K562 (cell line): Measurements from ENCODE around the gene UBE3B. TPM values are rescaled to one million over a fixed set of nuclear protein-coding genes. Genes with fewer than 3 reads are reported as not detected.
A peak's percentile ranks its signal among the peaks of the same experiment; 100 is the strongest.

ENCODE experiments used
- ATAC-seq: fragments of 200-7000 bp; cut with Tn5 transposase; 3 replicates; pipeline ENCODE4 v1.9.1; 2020; ENCODE audit warnings: moderate library complexity
- BruUV-seq: library from RNA; stranded (reverse); fragments of 400-500 nt; replicated peaks from 2 replicates; lab custom pipeline; 2021; lab: Mats Ljungman, UMichigan
- CTCF ChIA-PET: fragments of 300-600 bp; formaldehyde crosslinking; extraction: SDS; loops from one replicate; lab custom pipeline; 2021; ENCODE audit warnings: low intra/inter-chr PET ratio; lab: Yijun Ruan, JAX
- POLR2A ChIA-PET: fragments of 300-600, 350-650 bp; sonication (Branson Sonifier 250); formaldehyde crosslinking; extraction: SDS; loops from one replicate; lab custom pipeline; 2021; ENCODE audit warnings: antibody characterized with exemption, inconsistent platforms; lab: Yijun Ruan, JAX
- DNase-seq, 4 experiments: peaks; one replicate each; pipeline versions ENCODE4 v3.0.0 to v3.0.0-alpha.2; 2011 to 2018; ENCODE audit warnings: low spot score in 3 of 4, mixed read lengths in 3 of 4; ENCODE audit errors: extremely low read depth in 1 of 4
- FAIRE-seq: peaks from 2 replicates; lab custom pipeline; 2011; peaks lifted over from hg19 to GRCh38; lab: Jason Lieb, UNC
- H2AFZ ChIP-seq: 2 replicates; pipeline ENCODE4 v1.6.0; 2011; ENCODE audit warnings: low read depth, low read length, control low read depth, inconsistent platforms
- H3K27ac ChIP-seq: fragments of 200-600 bp; 3 replicates; pipeline ENCODE4 v1.8.0; 2011; ENCODE audit warnings: low read depth, mild to moderate bottlenecking, control low read depth, inconsistent platforms, low read length, moderate library complexity, mixed read lengths; ENCODE audit errors: extremely low read depth
- H3K27me3 ChIP-seq, 2 experiments: fragments of 300-600 bp in 1 of 2; 2 replicates in 1 of 2; 3 replicates in 1 of 2; pipeline versions ENCODE4 v1.6.0 to v1.8.0; 2011; ENCODE audit warnings: inconsistent platforms in 2 of 2, low read length in 2 of 2, mild to moderate bottlenecking in 1 of 2, mixed read lengths in 1 of 2, moderate library complexity in 1 of 2; ENCODE audit not compliant: control insufficient read depth in 2 of 2, insufficient read depth in 2 of 2
- H3K36me3 ChIP-seq: fragments of 300-600 bp; 3 replicates; pipeline ENCODE4 v1.8.0; 2011; ENCODE audit warnings: mild to moderate bottlenecking, low read length, inconsistent platforms; ENCODE audit not compliant: control insufficient read depth, insufficient read depth
- H3K4me1 ChIP-seq, 2 experiments: fragments of 200-600 bp in 1 of 2; replicated peaks in 1 of 2; 2 replicates in 1 of 2; 3 replicates in 1 of 2; pipeline versions ENCODE4 v1.5.1 to v1.8.0; 2011; ENCODE audit warnings: inconsistent platforms in 2 of 2, low read length in 2 of 2, mild to moderate bottlenecking in 1 of 2, mixed read lengths in 1 of 2, moderate library complexity in 1 of 2; ENCODE audit not compliant: control insufficient read depth in 2 of 2, insufficient read depth in 2 of 2
- H3K4me2 ChIP-seq: 2 replicates; pipeline ENCODE4 v1.6.1; 2011; ENCODE audit warnings: low read length, control low read depth, inconsistent platforms, mixed read lengths; ENCODE audit not compliant: insufficient read depth
- H3K4me3 ChIP-seq: fragments of 200-600 bp; sonication (generic), shearing (Covaris generic); 2 replicates; pipeline ENCODE4 v1.5.1; 2016; ENCODE audit warnings: control low read depth, inconsistent platforms
- H3K79me2 ChIP-seq: fragments of 200-600 bp; 3 replicates; pipeline ENCODE4 v1.8.0; 2011; ENCODE audit warnings: low read length, inconsistent platforms; ENCODE audit not compliant: control insufficient read depth, insufficient read depth
- H3K9ac ChIP-seq, 2 experiments: 2 replicates each; pipeline versions ENCODE4 v1.6.0 to v1.6.1; 2011; ENCODE audit warnings: low read depth in 2 of 2, low read length in 2 of 2, control low read depth in 1 of 2, inconsistent platforms in 1 of 2, mild to moderate bottlenecking in 1 of 2, mixed read lengths in 1 of 2; ENCODE audit not compliant: insufficient read depth in 1 of 2
- H3K9me1 ChIP-seq: one replicate; pipeline ENCODE4 v1.6.0; 2011; ENCODE audit warnings: inconsistent platforms, mild to moderate bottlenecking, low read length, moderate library complexity; ENCODE audit not compliant: control insufficient read depth, insufficient read depth
- H3K9me3 ChIP-seq: replicated peaks from 2 replicates; pipeline ENCODE4 v1.5.1; 2011; ENCODE audit warnings: low read depth, low read length, inconsistent platforms; ENCODE audit not compliant: control insufficient read depth, insufficient read depth
- H4K20me1 ChIP-seq: replicated peaks from 2 replicates; pipeline ENCODE4 v1.6.1; 2011; ENCODE audit warnings: low read length, inconsistent platforms, mixed read lengths; ENCODE audit not compliant: control insufficient read depth, insufficient read depth
- CC2D1A ChIP-seq: fragments of 450-650 bp; IDR thresholded peaks from 2 replicates; pipeline ENCODE4 v1.6.1; 2017; ENCODE audit warnings: mild to moderate bottlenecking
- CUX1 ChIP-seq: fragments of 200-800 bp; sonication (Bioruptor generic); IDR thresholded peaks from 2 replicates; pipeline ENCODE4 v1.6.1; 2016; ENCODE audit warnings: missing genetic modification characterization, missing compliant biosample characterization
- HDAC1 ChIP-seq, 2 experiments: fragments of 450-650 bp; IDR thresholded peaks; 2 replicates each; pipeline ENCODE4 v1.6.1; 2016 to 2017; ENCODE audit warnings: inconsistent platforms in 1 of 2, mild to moderate bottlenecking in 1 of 2, moderate library complexity in 1 of 2
- HDGF ChIP-seq: fragments of 450-650 bp; IDR thresholded peaks from 2 replicates; pipeline ENCODE4 v1.6.1; 2016
- KHSRP ChIP-seq: fragments of 450-650 bp; IDR thresholded peaks from 2 replicates; pipeline ENCODE4 v1.6.1; 2017
- POLR2AphosphoS2 ChIP-seq: IDR thresholded peaks from 2 replicates; pipeline ENCODE4 v1.6.1; 2012; ENCODE audit warnings: low read length, improper control_type of control experiment
- RNF219 ChIP-seq: fragments of 250-450 bp; sonication (Bioruptor Pico); IDR thresholded peaks from 2 replicates; pipeline ENCODE4 v1.5.0; 2022; ENCODE audit warnings: mild to moderate bottlenecking
- SNAPC5 ChIP-seq: fragments of 250-450 bp; sonication (Bioruptor Pico); IDR thresholded peaks from 2 replicates; pipeline ENCODE4 v1.8.0; 2021; ENCODE audit warnings: moderate library complexity, mild to moderate bottlenecking, inconsistent platforms
- ZKSCAN3 ChIP-seq: fragments of 250-450 bp; sonication (Bioruptor Pico); IDR thresholded peaks from 2 replicates; pipeline ENCODE4 v1.4.0; 2020
- WGBS: fragments of 100-300 bp; shearing (Covaris generic); methylation state at CpG from one replicate; pipeline ENCODE4 v1.1.6; 2016; ENCODE audit warnings: low coverage, mixed read lengths; ENCODE audit not compliant: insufficient coverage; ENCODE audit errors: missing lambda C conversion rate; 5-methylcytosine and 5-hydroxymethylcytosine counted together
- in situ Hi-C: fragments of 300-500 bp; cut with MboI; formaldehyde crosslinking; loops from 4 replicates; pipeline ENCODE4 v1.15.0; 2018; ENCODE audit warnings: inconsistent platforms, mixed read lengths
- intact Hi-C: fragments of 100-400 bp; cut with micrococcal nuclease; formaldehyde crosslinking; loops from 2 replicates; pipeline ENCODE4 v1.14.2; 2022
- polyA plus RNA-seq, 8 experiments: library from polyadenylated mRNA; depleted of rRNA in 4 of 8; stranded (reverse) in 5 of 8; unstranded in 3 of 8; fragments of >200 nt; fragmentation: Nextera tagmentation in 2 of 8; fragmentation: Illumina TruSeq in 1 of 8; extraction: Ambion mirVana in 2 of 8; extraction: Trizol in 1 of 8; gene quantifications; 2 replicates each; pipeline versions ENCODE4 v1.2.1 to v1.2.3, GENCODE V29; 2011 to 2014; ENCODE audit warnings: inconsistent platforms in 1 of 8, missing spikeins in 1 of 8
- total RNA-seq, 7 experiments: library from RNA; depleted of rRNA in 6 of 7; stranded (reverse); fragments of >200 nt in 6 of 7; fragmentation: Illumina TruSeq in 2 of 7; extraction: Trizol in 2 of 7; gene quantifications; 2 replicates each; pipeline versions ENCODE4 v1.2.1 to v1.2.3, GENCODE V29; 2011 to 2021; ENCODE audit warnings: low replicate concordance in 1 of 7

UBE3B gene
- total and polyA plus RNA-seq, 9 of the 15 experiments (the other 6 are each of a cell fraction or from before 2014, with no cell fraction given) = 7.6 to 23.6 (median 15.5) TPM

GRCh38 chr12:109571773-109572505 lies 94.5 kb downstream of the UBE3B start:
- POLR2A ChIA-PET = interaction anchor here (0.6 to 2.1 kb wide), 6 partner anchors 9 to 1791 kb away, joined by 3 to 7 read pairs (median 3); no protein-coding TSS in a partner anchor
- in situ Hi-C loops = no loop called here
- Histone ChIP-seq H3K4me2 (peak overlapping the region; percentile 91), H2AFZ (peak overlapping the region; percentile 88; the same call in 1 of the 2 replicates), H3K27me3 (no peaks in the 10 kb centered on the region), H4K20me1 (no peaks in the 10 kb centered on the region), H3K9ac (peak overlapping the region; percentile 61 to 84; a peak in 3 of 4 replicates), H3K9me3 (no peaks in the 10 kb centered on the region), H3K79me2 (peaks cover 24% of the 10 kb centered on the region), H3K4me3 (peak overlapping the region; percentile 70; the same call in 1 of the 2 replicates), H3K36me3 (peaks cover 70% of the 10 kb centered on the region; the same call in 2 of the 3 replicates), H3K27ac (no peak overlapping the region; the same call in 2 of the 3 replicates), H3K4me1 (peaks cover 13 to 14% of the 10 kb centered on the region in 2 experiments; a peak in 4 of 5 replicates), H3K9me1 (peaks cover 4% of the 10 kb centered on the region)
- FAIRE-seq = no peak
- 69% methylated on average over 3 of the region's 5 CpGs for WGBS
- intact Hi-C loops = no loop called here
- CTCF ChIA-PET = no interaction called here
- no TSS peak for BruUV-seq
- TF ChIP-seq CC2D1A = no peak
- TF ChIP-seq CUX1 (CRISPR knock-in tag) = no peak
- TF ChIP-seq SNAPC5 (CRISPR knock-in tag) = no peak
- TF ChIP-seq POLR2AphosphoS2 = no peak
- TF ChIP-seq KHSRP = no peak
- TF ChIP-seq RNF219 = no peak
- no peak for TF ChIP-seq HDAC1 (IDR thresholded peaks at IDR 0.05)
- no peak for TF ChIP-seq ZKSCAN3 (CRISPR knock-in tag)
- TF ChIP-seq HDGF = no peak
- no peak for ATAC-seq
- DNase-seq = no peak
